Measurements from ENCODE around the gene DBNDD2. TPM values are rescaled to one million over a fixed set of nuclear protein-coding genes. Genes with fewer than 3 reads are reported as not detected.

The DBNDD2 gene
- total RNA-seq, 2 experiments from 2014 or later = 13.8 to 15.5 TPM

DNA sequence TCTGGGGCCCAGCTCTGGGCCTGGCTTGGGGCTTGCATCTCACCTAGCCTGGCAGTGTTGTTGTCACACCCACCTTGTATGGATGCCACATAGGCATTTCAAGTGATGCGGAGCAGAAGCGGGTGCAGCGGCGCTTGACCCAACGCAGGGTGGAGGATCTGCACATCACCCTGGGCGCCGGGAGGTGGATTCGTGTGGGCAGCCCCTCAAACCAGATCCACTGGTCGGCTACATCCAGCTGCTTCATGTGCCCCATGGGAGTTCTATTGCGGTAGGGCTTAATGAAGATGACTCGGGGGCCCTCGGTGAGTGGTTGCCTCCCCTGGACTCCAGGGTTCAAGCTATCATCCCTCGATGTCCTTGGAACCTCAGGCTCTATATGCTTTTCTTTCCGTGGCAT lies 33.1 kb upstream of the DBNDD2 start:
- ATAC-seq (no peak), DNase-seq (no peak)
- peaks cover 2% of the 10 kb centered on the region for H3K36me3 Mint-ChIP-seq (ENCODE audit: low read depth)
- CTCF ChIA-PET = interaction anchor here (1.2 to 24.4 kb wide), 10 partner anchors 13 to 81 kb away, joined by 3 to 549 read pairs (median 19); partner anchors contain the start of genes PIGT and SYS1
- no peaks in the 10 kb centered on the region for H3K27me3 Mint-ChIP-seq
- no peaks in the 10 kb centered on the region for H3K9me3 Mint-ChIP-seq
- POLR2A ChIA-PET = interaction anchor here (0.6 to 3.6 kb wide), 6 partner anchors 9 to 91 kb away, joined by 3 to 35 read pairs (median 3); partner anchors contain the start of gene SYS1
- H3K4me3 Mint-ChIP-seq = no peak overlapping the region
- peaks cover 24% of the 10 kb centered on the region for H3K4me1 Mint-ChIP-seq (ENCODE audit: low read depth)
- intact Hi-C loops (cut with micrococcal nuclease) = loop anchor here (1.0 to 2.0 kb wide), 2 partner anchors 61 to 74 kb away; no protein-coding TSS in a partner anchor
- TF ChIP-seq CTCF (IDR thresholded peaks at IDR 0.05) = no peak
- H3K27ac Mint-ChIP-seq = no peak overlapping the region

DNA sequence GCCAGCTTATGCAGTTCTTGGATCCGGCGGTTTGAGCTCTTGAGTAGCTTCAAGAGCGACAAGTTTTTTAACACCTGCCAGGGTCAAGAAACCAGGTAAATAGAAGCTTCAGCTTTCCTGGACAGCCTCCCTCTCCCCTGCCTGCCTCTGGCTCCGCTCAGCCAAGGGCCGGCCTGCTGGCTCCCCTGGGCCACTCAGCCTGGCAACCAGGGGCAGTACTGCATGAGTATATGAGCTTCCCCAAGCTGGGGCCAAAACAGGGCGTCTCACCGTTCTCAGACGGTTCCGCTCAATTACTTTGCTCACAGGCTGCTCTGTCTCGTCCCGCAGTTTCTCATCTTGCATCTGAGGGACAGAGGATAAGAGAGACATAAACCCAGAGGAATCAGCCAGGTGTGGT lies 30.8 kb upstream of the DBNDD2 start:
- H3K27ac Mint-ChIP-seq = no peak overlapping the region
- no peak overlapping the region for H3K4me3 Mint-ChIP-seq

GRCh38 chr20:45378191-45378590 lies 29.9 kb upstream of the DBNDD2 start, which contains the start of gene TP53TG5:
TP53TG5 (minus strand) TSS chr20:45378325; CDS start chr20:45378236, 89 bp downstream.
- no peak for DNase-seq
- Mint-ChIP-seq H3K9me3 (no peaks in the 10 kb centered on the region), H3K4me1 (ENCODE audit: low read depth) (peaks cover 10% of the 10 kb centered on the region), H3K4me3 (no peak within 1 kb of the TSS), H3K27me3 (no peaks in the 10 kb centered on the region), H3K36me3 (ENCODE audit: low read depth) (peaks cover 2% of the 10 kb centered on the region), H3K27ac (no peak within 1 kb of the TSS)
- CTCF ChIA-PET = interaction anchor here (1.6 to 24.4 kb wide), 2 partner anchors 56 to 72 kb away, joined by 6 to 549 read pairs; no protein-coding TSS in a partner anchor
- no peak for ATAC-seq
- no peak for TF ChIP-seq CTCF (IDR thresholded peaks at IDR 0.05)
- intact Hi-C loops (cut with micrococcal nuclease) = no loop called here
- POLR2A ChIA-PET = no interaction called here

More for the DNA sequence above, 30.8 kb upstream of the DBNDD2 start:
- ChIA-PET POLR2A (no interaction called here), CTCF (interaction anchor here (1.4 to 24.4 kb wide), 4 partner anchors 15 to 76 kb away, joined by 4 to 549 read pairs (median 157); partner anchors contain the start of gene SYS1)
- no peak for ATAC-seq
- no peaks in the 10 kb centered on the region for H3K27me3 Mint-ChIP-seq
- H3K4me1 Mint-ChIP-seq (ENCODE audit: low read depth) = peaks cover 16% of the 10 kb centered on the region
- intact Hi-C loops (cut with micrococcal nuclease) = no loop called here
- H3K36me3 Mint-ChIP-seq (ENCODE audit: low read depth) = peaks cover 2% of the 10 kb centered on the region
- no peak for DNase-seq
- no peaks in the 10 kb centered on the region for H3K9me3 Mint-ChIP-seq
- no peak for TF ChIP-seq CTCF (IDR thresholded peaks at IDR 0.05)

DNA sequence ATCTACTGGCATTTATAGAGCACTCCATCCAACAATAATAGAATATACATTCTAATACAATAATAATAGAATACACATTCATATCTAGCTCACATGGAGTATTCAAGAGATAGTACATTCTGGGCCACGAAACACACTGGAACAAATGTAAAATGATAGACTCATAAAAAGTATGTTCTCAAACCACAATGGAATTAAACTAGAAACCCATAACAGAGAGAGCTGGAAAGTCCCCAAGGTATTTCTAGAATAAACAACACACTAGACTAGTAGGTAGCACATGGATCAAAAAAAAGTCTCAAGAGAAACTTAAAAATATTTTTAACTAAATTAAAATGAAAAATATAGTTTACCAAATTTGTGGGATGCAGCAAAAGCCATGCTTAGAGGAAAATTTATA lies 20.8 kb upstream of the DBNDD2 start:
- DNase-seq (no peak), ATAC-seq (no peak)
- CTCF ChIA-PET = interaction anchor here (0.9 to 5.7 kb wide), 7 partner anchors 14 to 121 kb away, joined by 3 to 32 read pairs (median 3); partner anchors contain the start of gene SYS1
- no peak for TF ChIP-seq CTCF (IDR thresholded peaks at IDR 0.05)
- intact Hi-C loops (cut with micrococcal nuclease) = no loop called here
- Mint-ChIP-seq H3K27me3 (no peaks in the 10 kb centered on the region), H3K27ac (no peak overlapping the region), H3K36me3 (ENCODE audit: low read depth) (peaks cover 6% of the 10 kb centered on the region), H3K4me3 (no peak overlapping the region), H3K9me3 (peaks cover 5% of the 10 kb centered on the region), H3K4me1 (ENCODE audit: low read depth) (peaks cover 23% of the 10 kb centered on the region)
- POLR2A ChIA-PET = interaction anchor here (1.0 kb wide), 1 partner anchor 20 kb away, joined by 3 read pairs; no protein-coding TSS in a partner anchor

DNA sequence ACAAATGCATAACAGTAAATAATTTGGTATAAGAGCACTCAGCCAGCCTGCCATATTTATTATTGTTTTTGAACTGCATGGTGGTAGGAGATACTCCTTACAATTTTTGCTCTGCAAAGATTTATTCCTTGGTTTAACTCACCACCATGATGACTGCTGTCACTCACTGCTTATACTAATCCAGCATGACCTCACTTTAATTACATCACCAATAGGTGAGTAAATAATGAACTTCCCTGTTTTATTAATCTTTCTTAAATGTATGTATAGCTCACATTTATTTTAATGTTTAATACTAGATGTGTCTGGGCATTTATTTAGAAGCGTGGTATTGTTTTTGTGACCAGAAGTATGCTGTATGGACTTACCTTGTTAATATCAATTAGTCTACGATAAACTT lies 17.2 kb upstream of the DBNDD2 start:
- Mint-ChIP-seq H3K4me1 (ENCODE audit: low read depth) (peaks cover 22% of the 10 kb centered on the region), H3K27ac (no peak overlapping the region), H3K4me3 (no peak overlapping the region), H3K27me3 (no peaks in the 10 kb centered on the region), H3K9me3 (peaks cover 5% of the 10 kb centered on the region), H3K36me3 (ENCODE audit: low read depth) (peaks cover 7% of the 10 kb centered on the region)
- POLR2A ChIA-PET = no interaction called here
- no peak for ATAC-seq
- intact Hi-C loops (cut with micrococcal nuclease) = no loop called here
- CTCF ChIA-PET = interaction anchor here (1.1 to 3.0 kb wide), 2 partner anchors 17 to 24 kb away, joined by 3 to 12 read pairs; no protein-coding TSS in a partner anchor
- TF ChIP-seq CTCF (IDR thresholded peaks at IDR 0.05) = no peak
- DNase-seq = no peak

All from activated CD8-positive, alpha-beta T cell treated with anti-CD3 and anti-CD28 coated beads for 36 hours (primary cell).